Prostate gland (tissue), 2 donors: Measurements from ENCODE around the gene ASCC3. TPM values are rescaled to one million over a fixed set of nuclear protein-coding genes. Genes with fewer than 3 reads are reported as not detected.
"Not testable (repeated sequence)": the region's sequence is repeated elsewhere in the genome, so short reads cannot be mapped to it uniquely, and the experiment has no call there.

Source experiments
- DNase-seq: peaks from one replicate; pipeline ENCODE4 v3.0.0-alpha.2; 2019; ENCODE audit warnings: low spot score
- H3K27ac ChIP-seq, 2 donors: fragments of 200-600 bp; sonication (generic); 2 replicates each; pipeline ENCODE4 v1.5.1; 2017 to 2019
- H3K27me3 ChIP-seq: fragments of 200-600 bp; sonication (generic); replicated peaks from 2 replicates; pipeline ENCODE4 v1.5.1; 2019; ENCODE audit not compliant: insufficient read depth
- H3K36me3 ChIP-seq, 2 donors: fragments of 200-600 bp; sonication (generic); 1 replicate in 1 of 2; 2 replicates in 1 of 2; pipeline versions ENCODE4 v1.5.1 to v1.8.1; 2017 to 2019
- H3K4me1 ChIP-seq: fragments of 200-600 bp; sonication (generic); replicated peaks from 2 replicates; pipeline ENCODE4 v1.5.1; 2019
- H3K4me3 ChIP-seq, 2 donors: fragments of 200-600 bp; sonication (generic); 2 replicates each; pipeline ENCODE4 v1.5.1; 2017 to 2019
- H3K9me3 ChIP-seq: fragments of 200-600 bp; sonication (generic); 2 replicates; pipeline ENCODE4 v1.5.1; 2017
- POLR2A ChIP-seq: fragments of 450-650 bp; IDR thresholded peaks from one replicate; pipeline ENCODE4 v1.6.1; 2016; ENCODE audit warnings: antibody characterized with exemption, mild to moderate bottlenecking
- POLR2AphosphoS5 ChIP-seq: sonication (generic); formaldehyde crosslinking; IDR thresholded peaks from one replicate; pipeline ENCODE4 v1.6.1; 2017; ENCODE audit warnings: antibody characterized with exemption
- WGBS: methylation state at CpG from one replicate; pipeline ENCODE4 v1.1.5; 2018; 5-methylcytosine and 5-hydroxymethylcytosine counted together
- intact Hi-C: fragments of 100-400 bp; cut with DNase I; formaldehyde crosslinking; loops from one replicate; pipeline ENCODE4 v1.14.2; 2022
- total RNA-seq, 2 donors: library from RNA; depleted of rRNA; stranded (reverse); fragments of >200 nt; gene quantifications; one replicate each; pipeline ENCODE4 v1.1.0, GENCODE V29; 2016
- TF ChIP-seq, protein P1 (sequence below), 4 experiments: fragments of 200-600 bp in 2 of 4; fragments of 450-650 bp in 2 of 4; sonication (generic) in 2 of 4; IDR thresholded peaks; 1 replicate in 3 of 4; 2 replicates in 1 of 4; pipeline ENCODE4 v1.5.1; 2016 to 2019; ENCODE audit warnings: antibody characterized with exemption in 4 of 4, mild to moderate bottlenecking in 2 of 4, moderate library complexity in 2 of 4

ASCC3 gene
- total RNA-seq, 2 donors from 2014 or later, result 27.6 to 35.9 TPM

GRCh38 chr6:100839419-100839818, 41.7 kb downstream of the ASCC3 start:
- Histone ChIP-seq H3K9me3 (no peaks in the 10 kb centered on the region), H3K36me3 (no peaks in the 10 kb centered on the region), H3K27me3 (no peaks in the 10 kb centered on the region), H3K4me1 (no peaks in the 10 kb centered on the region), H3K4me3 (no peak overlapping the region), H3K27ac (no peak overlapping the region)
- TF ChIP-seq POLR2AphosphoS5 (no peak), POLR2A (no peak)
- TF ChIP-seq, protein P1, sequence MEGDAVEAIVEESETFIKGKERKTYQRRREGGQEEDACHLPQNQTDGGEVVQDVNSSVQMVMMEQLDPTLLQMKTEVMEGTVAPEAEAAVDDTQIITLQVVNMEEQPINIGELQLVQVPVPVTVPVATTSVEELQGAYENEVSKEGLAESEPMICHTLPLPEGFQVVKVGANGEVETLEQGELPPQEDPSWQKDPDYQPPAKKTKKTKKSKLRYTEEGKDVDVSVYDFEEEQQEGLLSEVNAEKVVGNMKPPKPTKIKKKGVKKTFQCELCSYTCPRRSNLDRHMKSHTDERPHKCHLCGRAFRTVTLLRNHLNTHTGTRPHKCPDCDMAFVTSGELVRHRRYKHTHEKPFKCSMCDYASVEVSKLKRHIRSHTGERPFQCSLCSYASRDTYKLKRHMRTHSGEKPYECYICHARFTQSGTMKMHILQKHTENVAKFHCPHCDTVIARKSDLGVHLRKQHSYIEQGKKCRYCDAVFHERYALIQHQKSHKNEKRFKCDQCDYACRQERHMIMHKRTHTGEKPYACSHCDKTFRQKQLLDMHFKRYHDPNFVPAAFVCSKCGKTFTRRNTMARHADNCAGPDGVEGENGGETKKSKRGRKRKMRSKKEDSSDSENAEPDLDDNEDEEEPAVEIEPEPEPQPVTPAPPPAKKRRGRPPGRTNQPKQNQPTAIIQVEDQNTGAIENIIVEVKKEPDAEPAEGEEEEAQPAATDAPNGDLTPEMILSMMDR (IDR thresholded peaks at IDR 0.05), result no peak
- WGBS, result 96% methylated on average over 1 of the region's 1 CpG
- intact Hi-C loops, result no loop called here
- no peak for DNase-seq

DNA sequence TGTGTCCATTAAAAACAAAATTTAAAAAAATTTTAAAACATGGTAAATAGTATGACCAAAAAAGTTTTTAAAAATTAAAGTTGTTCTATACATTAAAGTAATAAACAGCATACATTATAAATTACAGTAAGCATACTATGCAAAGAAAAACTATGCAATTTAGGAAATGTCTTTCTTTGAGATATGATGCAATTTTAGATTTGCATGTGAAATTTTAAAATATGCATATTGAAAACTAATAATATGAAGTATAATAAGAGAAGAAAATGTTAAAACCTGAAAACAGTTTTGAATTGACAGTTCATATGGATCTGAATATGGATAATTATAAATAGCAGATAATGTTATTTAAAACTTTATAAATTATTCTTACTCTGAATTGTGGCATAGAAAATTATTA, 43.1 kb downstream of the ASCC3 start:
- no peak overlapping the region for H3K27ac ChIP-seq
- intact Hi-C loops, result no loop called here
- H3K36me3 ChIP-seq, result no peaks in the 10 kb centered on the region
- no peaks in the 10 kb centered on the region for H3K4me1 ChIP-seq
- TF ChIP-seq POLR2A, result no peak
- TF ChIP-seq POLR2AphosphoS5, result no peak
- TF ChIP-seq, protein P1 (IDR thresholded peaks at IDR 0.05), result no peak
- H3K4me3 ChIP-seq, result no peak overlapping the region
- H3K9me3 ChIP-seq, result no peaks in the 10 kb centered on the region
- H3K27me3 ChIP-seq, result no peaks in the 10 kb centered on the region
- no peak for DNase-seq

- Histone ChIP-seq H3K9me3 (no peaks in the 10 kb centered on the region), H3K27ac (no peak overlapping the region), H3K4me3 (no peak overlapping the region), H3K4me1 (no peaks in the 10 kb centered on the region), H3K27me3 (no peaks in the 10 kb centered on the region), H3K36me3 (no peaks in the 10 kb centered on the region)
- 97% methylated on average over 5 of the region's 5 CpGs for WGBS
- intact Hi-C loops, result no loop called here
- no peak for DNase-seq
- TF ChIP-seq, protein P1 (IDR thresholded peaks at IDR 0.05), result no peak
- TF ChIP-seq POLR2AphosphoS5 (no peak), POLR2A (no peak)
These were observed 47.1 kb downstream of the ASCC3 start for GRCh38 chr6:100833972-100834574.

- H3K27me3 ChIP-seq, H3K4me3 ChIP-seq, DNase-seq, H3K27ac ChIP-seq, H3K9me3 ChIP-seq, H3K4me1 ChIP-seq, intact Hi-C loops, H3K36me3 ChIP-seq: not testable (repeated sequence)
- WGBS, result 98% methylated on average over 22 of the region's 27 CpGs
These were observed 52.0 kb downstream of the ASCC3 start for GRCh38 chr6:100829077-100829595.

- H3K27me3 ChIP-seq, result no peaks in the 10 kb centered on the region
- 83% methylated on average over 5 of the region's 5 CpGs for WGBS
- intact Hi-C loops, result no loop called here
- H3K36me3 ChIP-seq, result no peaks in the 10 kb centered on the region
- TF ChIP-seq, protein P1 (IDR thresholded peaks at IDR 0.05), result no peak
- TF ChIP-seq POLR2A, result no peak
- no peaks in the 10 kb centered on the region for H3K9me3 ChIP-seq
- no peak overlapping the region for H3K4me3 ChIP-seq
- no peaks in the 10 kb centered on the region for H3K4me1 ChIP-seq
- no peak for DNase-seq
- H3K27ac ChIP-seq, result no peak overlapping the region
These were observed 58.1 kb downstream of the ASCC3 start for GRCh38 chr6:100823041-100823440.
